ENCODE data around the gene PHACTR1. TPM values are rescaled to one million over a fixed set of nuclear protein-coding genes. Genes with fewer than 3 reads are reported as not detected.
A peak's percentile ranks its signal among the peaks of the same experiment; 100 is the strongest.
"Not testable (repeated sequence)": the region's sequence is repeated elsewhere in the genome, so short reads cannot be mapped to it uniquely, and the experiment has no call there.

The PHACTR1 gene
- total RNA-seq, 1 experiment from 2014 or later, result 0.14 TPM

DNA sequence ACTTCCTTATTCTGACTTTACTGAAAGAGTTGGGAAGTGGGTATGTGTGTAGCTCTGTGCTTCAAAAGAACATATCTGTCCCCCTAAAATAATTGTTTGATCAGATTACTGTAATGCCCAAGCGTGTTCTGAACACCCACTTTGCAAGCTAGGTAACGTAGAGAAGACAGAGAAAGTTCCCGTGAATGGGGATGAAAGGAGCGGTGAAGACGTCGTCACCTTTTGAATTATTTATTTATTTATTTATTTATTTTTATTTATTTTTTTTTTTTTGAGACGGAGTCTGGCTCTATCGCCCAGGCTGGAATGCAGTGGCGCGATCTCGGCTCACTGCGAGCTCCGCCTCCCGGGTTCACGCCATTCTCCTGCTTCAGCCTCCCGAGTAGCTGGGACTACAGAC is 228.0 kb downstream of the PHACTR1 start:
- not testable (repeated sequence) for DNase-seq; H3K9me3 ChIP-seq (replicated peaks); H3K36me3 ChIP-seq; H3K4me1 ChIP-seq; H3K27me3 ChIP-seq; H3K4me3 ChIP-seq; H3K27ac ChIP-seq

DNA sequence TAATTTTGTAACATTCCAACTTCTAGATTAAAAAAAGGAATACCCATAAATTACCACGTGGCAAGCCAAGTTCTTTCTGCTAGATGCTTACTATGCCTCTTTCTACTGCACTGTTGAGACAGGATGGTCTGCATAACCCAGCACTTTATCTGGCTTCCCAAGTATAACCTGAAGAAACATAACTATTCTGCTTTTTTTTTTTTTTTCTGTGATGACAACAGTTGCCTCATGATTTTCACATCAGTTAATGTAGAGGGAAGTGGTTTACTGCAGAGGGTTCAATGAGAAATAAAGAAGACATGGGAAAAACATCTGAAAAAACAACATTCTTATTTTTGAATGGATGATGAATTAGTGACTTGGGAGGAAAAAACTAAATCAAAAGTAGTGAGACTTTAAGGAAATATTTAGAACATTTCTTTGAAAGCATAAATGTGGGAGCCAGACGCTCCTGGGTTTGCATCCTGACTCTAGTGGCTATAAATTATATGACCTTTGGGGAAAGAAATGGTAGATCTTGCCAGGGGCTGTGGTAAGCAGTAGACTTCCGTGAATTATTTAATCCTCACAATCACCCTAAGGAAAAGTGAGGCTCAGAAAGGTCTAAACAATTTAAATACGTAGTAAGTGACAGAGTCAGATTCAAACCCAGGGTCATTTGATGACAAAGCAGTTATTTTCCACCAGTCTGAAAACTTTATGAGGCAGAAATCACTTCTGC is 230.7 kb downstream of the PHACTR1 start:
- no peaks in the 10 kb centered on the region for H3K4me1 ChIP-seq
- DNase-seq, result no peak
- H3K9me3 ChIP-seq (replicated peaks), result no peaks in the 10 kb centered on the region
- H3K4me3 ChIP-seq, result no peak overlapping the region
- H3K27ac ChIP-seq, result no peak overlapping the region
- H3K36me3 ChIP-seq, result no peaks in the 10 kb centered on the region
- H3K27me3 ChIP-seq, result no peaks in the 10 kb centered on the region

DNA sequence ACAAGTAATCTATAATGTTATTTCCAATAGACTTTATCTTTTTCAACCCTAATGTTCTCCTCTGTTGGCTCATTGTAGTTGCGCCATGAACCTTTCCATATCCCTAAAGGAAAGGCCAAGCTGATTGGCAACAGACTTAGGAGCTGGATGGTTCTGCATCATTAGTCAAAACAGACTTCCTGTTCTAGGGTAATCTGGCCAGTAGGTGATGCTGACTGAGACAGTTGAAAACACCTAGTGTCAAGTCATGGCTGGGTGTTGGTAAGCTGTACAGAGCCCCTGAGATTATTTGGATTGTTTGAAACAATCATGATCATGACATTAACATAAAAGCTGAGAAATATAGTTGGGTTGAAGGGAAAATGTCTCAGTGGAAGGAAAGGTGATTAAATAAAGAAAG is 231.4 kb downstream of the PHACTR1 start:
- Histone ChIP-seq H3K27me3 (no peaks in the 10 kb centered on the region), H3K36me3 (no peaks in the 10 kb centered on the region), H3K9me3 (replicated peaks) (no peaks in the 10 kb centered on the region), H3K4me3 (no peak overlapping the region), H3K27ac (no peak overlapping the region), H3K4me1 (no peaks in the 10 kb centered on the region)
- DNase-seq, result no peak

DNA sequence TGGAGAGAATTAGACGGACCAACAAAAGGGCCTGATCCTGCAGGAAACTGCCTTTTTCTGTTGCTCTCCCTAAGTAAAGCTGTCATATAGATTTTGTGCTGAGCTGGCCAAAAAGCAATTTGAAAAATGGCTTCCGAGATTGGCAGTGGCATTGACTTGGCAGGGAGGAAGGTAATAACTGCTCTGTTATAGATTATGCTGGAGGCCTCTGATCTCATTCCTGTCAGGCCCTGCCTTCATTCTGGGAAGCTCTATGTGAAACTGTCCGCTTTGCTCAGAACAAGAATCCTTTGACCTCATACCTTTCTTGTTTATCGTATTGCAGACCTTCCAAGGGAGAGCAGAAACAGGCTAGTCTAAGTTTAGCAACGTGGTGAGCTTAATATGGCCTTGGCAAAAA is 234.4 kb downstream of the PHACTR1 start:
- H3K27ac ChIP-seq, result no peak overlapping the region
- H3K36me3 ChIP-seq, result no peaks in the 10 kb centered on the region
- no peaks in the 10 kb centered on the region for H3K27me3 ChIP-seq
- DNase-seq, result no peak
- no peaks in the 10 kb centered on the region for H3K4me1 ChIP-seq
- H3K4me3 ChIP-seq, result no peak overlapping the region
- no peaks in the 10 kb centered on the region for H3K9me3 ChIP-seq (replicated peaks)

DNA sequence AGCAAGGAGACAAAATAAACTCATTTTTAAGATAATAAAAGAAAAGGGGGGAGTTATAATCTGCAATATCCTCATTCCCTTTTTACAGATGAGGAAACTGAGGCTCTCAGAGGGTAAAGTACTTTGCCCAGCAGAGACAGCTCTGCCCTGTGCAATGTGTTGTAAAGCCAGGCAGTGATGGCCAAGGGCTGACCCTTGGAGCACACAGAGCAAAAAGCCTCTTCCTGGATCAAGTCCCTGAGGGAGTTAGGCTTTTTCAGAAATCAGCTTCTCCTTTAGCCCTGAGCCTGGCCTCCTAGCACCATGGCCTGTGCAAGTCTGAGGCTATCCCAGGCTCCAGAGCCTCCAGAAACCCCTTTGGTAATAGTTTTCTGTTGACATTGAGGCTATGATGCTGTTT is 234.8 kb downstream of the PHACTR1 start:
- H3K36me3 ChIP-seq, result no peaks in the 10 kb centered on the region
- no peaks in the 10 kb centered on the region for H3K4me1 ChIP-seq
- no peak for DNase-seq
- H3K27me3 ChIP-seq, result no peaks in the 10 kb centered on the region
- H3K9me3 ChIP-seq (replicated peaks), result no peaks in the 10 kb centered on the region
- H3K27ac ChIP-seq, result no peak overlapping the region
- H3K4me3 ChIP-seq, result no peak overlapping the region

DNA sequence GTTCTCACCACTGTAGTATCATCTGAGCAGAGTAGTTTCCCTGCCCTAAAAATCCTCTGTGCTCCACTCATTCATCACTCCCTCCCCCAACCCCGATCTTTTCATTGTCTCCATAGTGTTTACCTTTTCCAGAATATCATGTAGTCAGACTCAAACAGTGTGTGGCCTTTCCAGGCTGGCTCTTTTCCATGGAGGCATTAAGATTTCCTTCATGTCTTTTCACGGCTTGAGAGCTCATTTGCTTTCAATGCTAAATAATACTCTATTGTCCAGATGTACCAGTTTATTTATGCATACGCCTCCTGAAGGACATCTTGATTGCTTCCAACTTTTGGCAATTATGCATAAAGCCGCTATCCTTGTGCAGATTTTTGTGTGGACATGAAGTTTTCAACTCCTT is 235.8 kb downstream of the PHACTR1 start:
- no peaks in the 10 kb centered on the region for H3K4me1 ChIP-seq
- H3K27me3 ChIP-seq, result no peaks in the 10 kb centered on the region
- no peaks in the 10 kb centered on the region for H3K9me3 ChIP-seq (replicated peaks)
- no peak overlapping the region for H3K4me3 ChIP-seq
- no peak for DNase-seq
- H3K36me3 ChIP-seq, result no peaks in the 10 kb centered on the region
- no peak overlapping the region for H3K27ac ChIP-seq

DNA sequence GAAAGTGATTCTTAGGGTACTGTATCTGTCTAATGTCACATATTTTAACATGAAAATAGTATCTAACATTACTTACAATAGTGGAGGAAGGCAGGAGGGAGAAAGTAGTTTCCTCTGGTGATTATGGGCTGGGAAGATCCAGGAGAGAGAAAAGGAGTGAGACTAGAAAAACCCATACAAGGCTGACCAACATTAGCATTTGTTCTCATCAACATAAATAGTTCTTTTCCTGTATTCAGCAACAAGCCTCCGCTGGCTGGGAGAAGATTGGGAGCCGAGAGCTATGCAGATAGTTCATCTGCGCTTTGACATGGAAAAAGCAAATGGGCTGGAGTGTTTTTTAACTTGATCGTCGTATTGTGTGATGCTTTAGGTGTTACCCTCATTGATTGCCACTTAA is 239.4 kb downstream of the PHACTR1 start:
- Histone ChIP-seq H3K36me3 (no peaks in the 10 kb centered on the region), H3K27me3 (no peaks in the 10 kb centered on the region), H3K9me3 (replicated peaks) (no peaks in the 10 kb centered on the region), H3K4me1 (no peaks in the 10 kb centered on the region), H3K27ac (no peak overlapping the region), H3K4me3 (no peak overlapping the region)
- no peak for DNase-seq

DNA sequence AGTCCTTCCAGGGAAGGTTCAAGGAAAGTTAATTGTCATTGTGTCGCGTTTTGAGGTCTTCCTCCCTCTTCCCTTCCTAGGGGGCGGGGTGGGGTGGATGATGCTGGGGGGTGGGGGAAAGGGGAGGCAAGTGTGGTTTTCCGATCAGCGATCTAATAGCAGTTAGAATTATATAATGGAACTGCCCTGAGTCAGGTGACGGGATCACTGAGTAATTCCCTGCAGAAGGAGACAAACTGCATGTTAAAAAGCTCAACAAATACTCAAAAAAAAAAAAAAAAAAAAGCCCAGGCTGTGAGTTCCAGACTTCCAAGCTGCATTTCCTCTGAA is 240.4 kb downstream of the PHACTR1 start:
- DNase-seq, result no peak
- no peak overlapping the region for H3K27ac ChIP-seq
- peak overlapping the region; percentile 51 for H3K4me3 ChIP-seq

DNA sequence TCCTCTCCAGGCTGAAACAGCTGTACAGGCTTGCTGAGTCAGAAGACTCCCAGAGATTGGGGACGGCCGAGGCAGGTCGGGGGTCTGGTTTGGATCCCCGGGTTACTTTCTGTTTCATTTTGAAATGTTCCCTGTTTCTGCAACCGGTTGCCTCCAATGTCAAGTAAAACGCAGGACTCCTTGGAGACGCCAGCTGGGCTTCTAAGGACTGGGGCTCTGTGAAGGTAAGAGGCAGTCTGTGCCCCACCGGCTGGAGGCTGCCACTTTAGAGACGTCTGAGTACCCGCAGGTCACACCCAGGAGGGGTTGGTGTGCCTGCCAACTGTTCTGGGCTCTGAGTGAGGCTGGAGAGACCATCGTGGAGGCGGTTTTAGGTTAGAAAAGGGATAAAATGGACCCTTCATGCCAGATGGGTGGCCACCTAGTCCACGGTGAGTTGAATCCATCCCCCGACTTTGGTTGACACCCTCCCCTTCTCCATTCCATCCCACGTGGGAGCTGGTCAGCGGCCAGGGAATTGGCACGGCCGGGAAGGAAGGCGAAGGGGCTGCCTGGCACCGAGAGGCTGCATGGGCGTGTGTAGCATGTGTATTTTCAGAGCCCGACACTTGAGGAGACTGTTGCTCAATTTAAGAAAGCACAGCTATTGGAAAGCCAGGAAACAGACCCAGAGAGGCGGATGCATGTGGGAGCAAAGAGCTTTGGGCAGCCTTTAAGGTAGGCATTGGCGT is 240.9 kb downstream of the PHACTR1 start:
- Histone ChIP-seq H3K9me3 (replicated peaks) (no peaks in the 10 kb centered on the region), H3K4me3 (peak overlapping the region; percentile 51), H3K27ac (no peak overlapping the region), H3K36me3 (no peaks in the 10 kb centered on the region), H3K4me1 (no peaks in the 10 kb centered on the region), H3K27me3 (no peaks in the 10 kb centered on the region)
- peak; percentile 2 to 33 for DNase-seq

More for the DNA sequence above, 240.4 kb downstream of the PHACTR1 start:
- Histone ChIP-seq H3K9me3 (replicated peaks) (no peaks in the 10 kb centered on the region), H3K27me3 (no peaks in the 10 kb centered on the region), H3K36me3 (no peaks in the 10 kb centered on the region), H3K4me1 (no peaks in the 10 kb centered on the region)

DNA sequence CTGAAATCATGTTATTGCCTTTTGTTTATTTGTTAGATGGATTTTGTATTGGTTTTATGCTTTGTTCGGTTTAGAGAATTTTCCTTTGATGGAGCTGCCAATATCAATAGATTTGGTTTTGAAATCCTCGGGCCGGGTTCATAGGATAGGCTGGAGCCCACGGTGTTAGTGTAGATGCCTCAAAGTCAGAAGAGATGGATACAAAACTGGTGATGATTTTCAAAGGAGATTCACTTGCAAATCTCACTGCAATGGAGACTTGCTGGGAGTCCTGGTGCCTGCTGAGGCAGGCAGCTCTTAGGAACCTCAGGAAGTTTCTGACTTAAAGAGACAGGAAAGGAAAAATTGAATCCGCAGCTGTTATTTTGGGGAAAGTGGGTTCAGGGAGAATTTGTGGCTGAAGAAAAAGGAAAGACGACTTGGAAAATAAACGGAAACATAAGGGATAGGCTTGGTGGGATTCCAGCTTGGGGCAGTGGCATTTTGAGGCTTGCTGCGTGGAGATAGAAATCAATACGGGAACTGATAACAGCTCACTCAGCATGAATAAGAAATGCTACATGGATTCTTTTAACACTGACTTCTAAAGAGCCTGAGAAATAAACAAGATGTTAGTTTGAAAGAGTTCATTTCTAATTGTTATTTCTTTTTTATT is 241.6 kb downstream of the PHACTR1 start:
- no peak overlapping the region for H3K27ac ChIP-seq

DNA sequence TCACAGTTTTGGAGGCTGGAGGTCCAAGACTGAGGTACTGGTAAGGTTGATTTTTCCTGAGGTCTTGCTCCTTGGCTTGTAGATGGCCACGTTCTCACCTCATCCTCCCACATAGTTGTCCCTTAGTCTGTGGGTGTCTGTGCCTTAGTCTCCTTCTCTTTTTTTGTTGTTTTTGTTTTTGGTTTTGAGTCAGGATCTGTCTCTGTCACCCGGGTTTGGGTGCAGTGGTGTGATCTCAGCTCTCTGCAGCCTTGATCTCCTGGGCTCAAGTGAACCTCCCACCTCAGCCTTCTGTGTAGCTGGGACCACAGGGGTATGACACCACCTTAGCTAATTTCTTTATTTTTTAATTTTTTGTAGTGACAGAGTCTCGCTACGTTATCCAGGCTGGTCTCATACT is 245.2 kb downstream of the PHACTR1 start:
- Histone ChIP-seq H3K9me3 (replicated peaks) (no peaks in the 10 kb centered on the region), H3K4me3 (no peak overlapping the region), H3K27ac (no peak overlapping the region), H3K27me3 (no peaks in the 10 kb centered on the region), H3K4me1 (no peaks in the 10 kb centered on the region), H3K36me3 (no peaks in the 10 kb centered on the region)
- no peak for DNase-seq

More for the DNA sequence above, 241.6 kb downstream of the PHACTR1 start:
- H3K27me3 ChIP-seq, result no peaks in the 10 kb centered on the region
- DNase-seq, result peak in 1 of 2 experiments; percentile 1
- H3K4me1 ChIP-seq, result no peaks in the 10 kb centered on the region
- no peaks in the 10 kb centered on the region for H3K36me3 ChIP-seq
- no peaks in the 10 kb centered on the region for H3K9me3 ChIP-seq (replicated peaks)
- peak overlapping the region; percentile 51 for H3K4me3 ChIP-seq

DNA sequence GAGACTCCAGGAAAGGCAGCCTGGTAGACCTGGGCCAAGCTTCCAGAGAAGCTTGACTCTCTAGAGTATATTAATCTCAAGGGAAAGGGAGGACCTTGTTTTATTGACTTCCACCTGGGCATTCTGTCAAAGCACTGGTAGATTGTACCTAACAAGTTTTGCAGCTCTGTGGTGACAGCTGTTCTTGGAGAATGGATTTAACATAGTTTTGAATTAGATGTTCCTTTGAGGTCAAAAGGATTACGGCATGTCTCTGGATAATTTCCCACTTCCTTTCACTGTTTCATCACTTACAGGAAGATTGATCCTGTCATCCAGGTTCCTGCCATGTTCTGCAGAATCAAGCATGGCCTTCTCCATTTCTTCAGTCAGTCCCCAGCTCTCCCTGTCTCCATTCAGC is 246.0 kb downstream of the PHACTR1 start:
- Histone ChIP-seq H3K4me1 (no peaks in the 10 kb centered on the region), H3K36me3 (no peaks in the 10 kb centered on the region), H3K27ac (no peak overlapping the region), H3K4me3 (no peak overlapping the region), H3K9me3 (replicated peaks) (no peaks in the 10 kb centered on the region), H3K27me3 (no peaks in the 10 kb centered on the region)
- peak in 1 of 2 experiments; percentile 8 for DNase-seq

DNA sequence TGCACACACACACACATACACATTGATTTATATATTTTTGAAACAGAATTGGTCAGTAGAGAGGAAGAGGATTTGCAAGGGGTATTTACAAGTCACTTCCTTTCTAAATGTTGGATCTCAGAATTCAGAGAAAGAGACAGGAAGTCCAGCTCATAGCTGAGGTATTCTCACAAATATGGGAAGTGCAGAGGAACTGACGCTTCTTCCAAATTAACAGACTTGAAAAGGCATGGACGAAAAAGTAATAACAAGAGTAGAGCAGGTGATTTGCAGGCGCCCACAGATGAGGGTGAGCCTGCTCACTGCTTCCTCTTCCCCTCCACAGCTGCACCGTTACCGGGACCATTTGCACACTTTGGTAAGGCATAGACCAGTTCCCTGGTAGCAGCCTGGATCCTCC is 246.4 kb downstream of the PHACTR1 start:
- Histone ChIP-seq H3K36me3 (no peaks in the 10 kb centered on the region), H3K9me3 (replicated peaks) (no peaks in the 10 kb centered on the region), H3K4me1 (no peaks in the 10 kb centered on the region), H3K27me3 (no peaks in the 10 kb centered on the region), H3K4me3 (no peak overlapping the region), H3K27ac (no peak overlapping the region)
- no peak for DNase-seq

DNA sequence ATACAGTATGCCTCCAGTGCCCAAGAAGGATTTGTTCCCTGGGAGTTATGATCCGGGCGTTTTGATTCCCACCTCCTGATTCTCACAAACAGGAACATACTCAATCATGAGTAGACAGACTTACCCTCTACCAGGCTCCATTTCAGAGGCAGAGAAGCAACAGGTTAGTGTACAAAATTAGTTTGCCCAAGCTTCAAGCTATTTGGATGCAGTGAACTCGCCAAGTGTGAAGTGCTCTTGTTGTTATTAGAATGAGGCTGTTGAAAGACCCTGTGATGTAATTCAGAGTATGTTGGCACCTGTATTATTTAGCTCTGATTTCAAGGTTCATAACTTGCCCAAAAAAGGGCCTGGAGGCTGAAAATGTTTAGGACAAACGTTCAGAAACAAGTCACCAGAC is 247.0 kb downstream of the PHACTR1 start:
- Histone ChIP-seq H3K27ac (no peak overlapping the region), H3K36me3 (no peaks in the 10 kb centered on the region), H3K27me3 (no peaks in the 10 kb centered on the region), H3K4me1 (no peaks in the 10 kb centered on the region), H3K4me3 (no peak overlapping the region), H3K9me3 (replicated peaks) (no peaks in the 10 kb centered on the region)
- DNase-seq, result no peak

DNA sequence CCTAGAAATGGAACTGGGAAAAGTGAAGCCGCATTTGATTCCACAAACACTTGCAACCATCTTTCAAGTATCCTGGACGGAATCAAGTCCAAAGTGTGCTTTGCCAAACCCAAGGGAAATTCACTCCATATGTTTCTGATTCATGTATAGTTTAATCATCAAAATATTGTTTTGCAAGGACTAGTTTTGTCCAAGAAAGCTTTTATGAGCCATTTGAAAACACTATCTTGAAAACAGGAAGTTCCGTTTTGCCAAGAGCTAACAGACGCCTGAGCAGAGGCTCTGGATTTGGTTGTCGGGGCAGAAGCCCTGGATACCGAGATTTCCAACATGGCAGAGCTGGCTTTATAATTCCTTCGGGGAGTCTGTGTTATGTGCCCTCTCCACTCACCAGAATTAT is 251.1 kb downstream of the PHACTR1 start:
- Histone ChIP-seq H3K27ac (no peak overlapping the region), H3K27me3 (no peaks in the 10 kb centered on the region), H3K36me3 (no peaks in the 10 kb centered on the region), H3K9me3 (replicated peaks) (no peaks in the 10 kb centered on the region), H3K4me3 (no peak overlapping the region), H3K4me1 (no peaks in the 10 kb centered on the region)
- no peak for DNase-seq

Data from SJCRH30 (cell line).